ENCODE results near the gene GJD4. TPM values are rescaled to one million over a fixed set of nuclear protein-coding genes. Genes with fewer than 3 reads are reported as not detected.

Gene GJD4
- total RNA-seq (not detected), polyA plus RNA-seq (not detected)

- no peak for DNase-seq
- no peaks in the 10 kb centered on the region for H3K9me3 ChIP-seq (ENCODE audit: low read length)
- Mint-ChIP-seq H3K27me3 (peaks cover 37 to 71% of the 10 kb centered on the region in 2 donors), H3K9me3 (peaks cover 0 to 22% (median 12%) of the 10 kb centered on the region in 5 donors), H3K4me1 (peaks cover 4 to 8% (median 6%) of the 10 kb centered on the region in 3 donors), H3K27ac (no peak within 1 kb of the TSS), H3K36me3 (peaks cover 0 to 9% (median 1%) of the 10 kb centered on the region in 3 donors), H3K4me3 (no peak within 1 kb of the TSS)
- H3K36me3 ChIP-seq (ENCODE audit: insufficient read depth, low read length) = no peaks in the 10 kb centered on the region
- H3K4me3 ChIP-seq (ENCODE audit: low read length) = no peak within 1 kb of the TSS
- ChIA-PET POLR2A (no interaction called here), CTCF (no interaction called here)
- H3K4me1 ChIP-seq (ENCODE audit: insufficient read depth, low read length) = no peaks in the 10 kb centered on the region
- peaks cover 11% of the 10 kb centered on the region for H3K27me3 ChIP-seq (ENCODE audit: insufficient read depth, low read length, poor library complexity, severe bottlenecking)
- no peak within 1 kb of the TSS for H3K27ac ChIP-seq (ENCODE audit: low read depth, low read length)
These were observed at the start of gene GJD4 for GRCh38 chr10:35605191-35605590. Gene GJD4 (plus strand): TSS chr10:35605341. CDS start chr10:35605568, 227 bp downstream.

- no peaks in the 10 kb centered on the region for H3K9me3 Mint-ChIP-seq
- no peaks in the 10 kb centered on the region for H3K4me1 ChIP-seq (ENCODE audit: insufficient read depth, low read length)
- H3K27ac ChIP-seq (ENCODE audit: low read depth, low read length) = no peak overlapping the region
- no peak for DNase-seq
- peaks cover 0 to 3% (median 0%) of the 10 kb centered on the region in 3 donors for H3K4me1 Mint-ChIP-seq
- POLR2A ChIA-PET = no interaction called here
- peaks cover 16% of the 10 kb centered on the region for H3K36me3 ChIP-seq (ENCODE audit: insufficient read depth, low read length)
- H3K27me3 Mint-ChIP-seq = no peaks in the 10 kb centered on the region
- no peak overlapping the region for H3K4me3 ChIP-seq (ENCODE audit: low read length)
- H3K4me3 Mint-ChIP-seq = no peak overlapping the region
- H3K27me3 ChIP-seq (ENCODE audit: insufficient read depth, low read length, poor library complexity, severe bottlenecking) = no peaks in the 10 kb centered on the region
- H3K9me3 ChIP-seq (ENCODE audit: low read length) = no peaks in the 10 kb centered on the region
- H3K36me3 Mint-ChIP-seq = peaks cover 5 to 71% (median 20%) of the 10 kb centered on the region in 3 donors
- no peak overlapping the region for H3K27ac Mint-ChIP-seq
- CTCF ChIA-PET = interaction anchor here (1.5 kb wide), 1 partner anchor 12 kb away, joined by 4 read pairs; no protein-coding TSS in a partner anchor
These were observed 48.9 kb upstream of the GJD4 start for GRCh38 chr10:35555962-35556930.

GRCh38 chr10:35558276-35558675 lies 46.9 kb upstream of the GJD4 start:
- POLR2A ChIA-PET = no interaction called here
- CTCF ChIA-PET = no interaction called here
- H3K4me1 Mint-ChIP-seq = peaks cover 4 to 8% (median 4%) of the 10 kb centered on the region in 3 donors

GRCh38 chr10:35559416-35559815 lies 45.7 kb upstream of the GJD4 start:
- no peak overlapping the region for H3K4me3 Mint-ChIP-seq
- H3K36me3 Mint-ChIP-seq = peaks cover 0 to 61% (median 16%) of the 10 kb centered on the region in 3 donors
- Histone ChIP-seq H3K4me1 (ENCODE audit: insufficient read depth, low read length) (no peaks in the 10 kb centered on the region), H3K36me3 (ENCODE audit: insufficient read depth, low read length) (peaks cover 10% of the 10 kb centered on the region), H3K27ac (ENCODE audit: low read depth, low read length) (no peak overlapping the region), H3K4me3 (ENCODE audit: low read length) (no peak overlapping the region), H3K27me3 (ENCODE audit: insufficient read depth, low read length, poor library complexity, severe bottlenecking) (no peaks in the 10 kb centered on the region), H3K9me3 (ENCODE audit: low read length) (no peaks in the 10 kb centered on the region)
- H3K27ac Mint-ChIP-seq = peak overlapping the region in 3 of 8 donors; percentile 20 to 66 (median 20)
- DNase-seq = no peak
- H3K27me3 Mint-ChIP-seq = no peaks in the 10 kb centered on the region
- H3K9me3 Mint-ChIP-seq = no peaks in the 10 kb centered on the region
- POLR2A ChIA-PET = no interaction called here
- H3K4me1 Mint-ChIP-seq = peaks cover 4 to 9% (median 4%) of the 10 kb centered on the region in 3 donors
- CTCF ChIA-PET = no interaction called here

More at GRCh38 chr10:35558276-35558675, 46.9 kb upstream of the GJD4 start:
- Mint-ChIP-seq H3K4me3 (no peak overlapping the region), H3K27ac (peak overlapping the region in 2 of 8 donors; percentile 3 to 67), H3K36me3 (peaks cover 0 to 67% (median 17%) of the 10 kb centered on the region in 3 donors), H3K27me3 (no peaks in the 10 kb centered on the region), H3K9me3 (no peaks in the 10 kb centered on the region)
- DNase-seq = no peak
- H3K27me3 ChIP-seq (ENCODE audit: insufficient read depth, low read length, poor library complexity, severe bottlenecking) = no peaks in the 10 kb centered on the region
- H3K4me1 ChIP-seq (ENCODE audit: insufficient read depth, low read length) = no peaks in the 10 kb centered on the region
- H3K27ac ChIP-seq (ENCODE audit: low read depth, low read length) = no peak overlapping the region
- peaks cover 17% of the 10 kb centered on the region for H3K36me3 ChIP-seq (ENCODE audit: insufficient read depth, low read length)
- H3K9me3 ChIP-seq (ENCODE audit: low read length) = no peaks in the 10 kb centered on the region
- H3K4me3 ChIP-seq (ENCODE audit: low read length) = no peak overlapping the region

- peaks cover 4 to 9% (median 4%) of the 10 kb centered on the region in 3 donors for H3K4me1 Mint-ChIP-seq
- no peaks in the 10 kb centered on the region for H3K9me3 ChIP-seq (ENCODE audit: low read length)
- ChIA-PET CTCF (interaction anchor here (2.1 kb wide), 1 partner anchor 322 kb away, joined by 6 read pairs; no protein-coding TSS in a partner anchor), POLR2A (no interaction called here)
- peaks cover 5 to 61% (median 21%) of the 10 kb centered on the region in 3 donors for H3K36me3 Mint-ChIP-seq
- no peaks in the 10 kb centered on the region for H3K27me3 ChIP-seq (ENCODE audit: insufficient read depth, low read length, poor library complexity, severe bottlenecking)
- no peak overlapping the region for H3K4me3 ChIP-seq (ENCODE audit: low read length)
- DNase-seq = no peak
- peaks cover 6% of the 10 kb centered on the region for H3K36me3 ChIP-seq (ENCODE audit: insufficient read depth, low read length)
- H3K27me3 Mint-ChIP-seq = no peaks in the 10 kb centered on the region
- H3K4me3 Mint-ChIP-seq = no peak overlapping the region
- no peaks in the 10 kb centered on the region for H3K9me3 Mint-ChIP-seq
- no peak overlapping the region for H3K27ac ChIP-seq (ENCODE audit: low read depth, low read length)
- H3K27ac Mint-ChIP-seq = peak overlapping the region in 2 of 8 donors; percentile 26 to 39
- no peaks in the 10 kb centered on the region for H3K4me1 ChIP-seq (ENCODE audit: insufficient read depth, low read length)
These were observed 43.4 kb upstream of the GJD4 start for GRCh38 chr10:35561715-35562114.

GRCh38 chr10:35562427-35562826 lies 42.7 kb upstream of the GJD4 start:
- ChIA-PET POLR2A (interaction anchor here (0.6 kb wide), 1 partner anchor 290 kb away, joined by 3 read pairs; no protein-coding TSS in a partner anchor), CTCF (interaction anchor here (0.7 to 2.1 kb wide), 7 partner anchors 8 to 322 kb away, joined by 3 to 8 read pairs (median 5); no protein-coding TSS in a partner anchor)
- H3K4me3 Mint-ChIP-seq = no peak overlapping the region
- no peaks in the 10 kb centered on the region for H3K27me3 ChIP-seq (ENCODE audit: insufficient read depth, low read length, poor library complexity, severe bottlenecking)
- peaks cover 4 to 9% (median 4%) of the 10 kb centered on the region in 3 donors for H3K4me1 Mint-ChIP-seq
- DNase-seq = no peak
- no peaks in the 10 kb centered on the region for H3K9me3 ChIP-seq (ENCODE audit: low read length)
- H3K27me3 Mint-ChIP-seq = no peaks in the 10 kb centered on the region
- H3K9me3 Mint-ChIP-seq = no peaks in the 10 kb centered on the region
- no peak overlapping the region for H3K4me3 ChIP-seq (ENCODE audit: low read length)
- H3K36me3 Mint-ChIP-seq = peaks cover 5 to 65% (median 21%) of the 10 kb centered on the region in 3 donors
- H3K27ac Mint-ChIP-seq = peak overlapping the region in 1 of 8 donors; percentile 37
- no peak overlapping the region for H3K27ac ChIP-seq (ENCODE audit: low read depth, low read length)
- H3K4me1 ChIP-seq (ENCODE audit: insufficient read depth, low read length) = no peaks in the 10 kb centered on the region
- H3K36me3 ChIP-seq (ENCODE audit: insufficient read depth, low read length) = peaks cover 6% of the 10 kb centered on the region

GRCh38 chr10:35563261-35563891 lies 41.8 kb upstream of the GJD4 start:
- Histone ChIP-seq H3K27ac (ENCODE audit: low read depth, low read length) (no peak overlapping the region), H3K36me3 (ENCODE audit: insufficient read depth, low read length) (peaks cover 6% of the 10 kb centered on the region), H3K4me3 (ENCODE audit: low read length) (no peak overlapping the region), H3K9me3 (ENCODE audit: low read length) (no peaks in the 10 kb centered on the region), H3K4me1 (ENCODE audit: insufficient read depth, low read length) (no peaks in the 10 kb centered on the region), H3K27me3 (ENCODE audit: insufficient read depth, low read length, poor library complexity, severe bottlenecking) (no peaks in the 10 kb centered on the region)
- peak in 3 of 5 donors; percentile 6 to 22 (median 11) for DNase-seq
- no peak overlapping the region for H3K4me3 Mint-ChIP-seq
- H3K27ac Mint-ChIP-seq = peak overlapping the region in 3 of 8 donors; percentile 2 to 77 (median 47)
- H3K9me3 Mint-ChIP-seq = no peaks in the 10 kb centered on the region
- H3K4me1 Mint-ChIP-seq = peaks cover 2 to 9% (median 4%) of the 10 kb centered on the region in 3 donors
- H3K27me3 Mint-ChIP-seq = no peaks in the 10 kb centered on the region
- H3K36me3 Mint-ChIP-seq = peaks cover 5 to 67% (median 19%) of the 10 kb centered on the region in 3 donors
- ChIA-PET CTCF (interaction anchor here (0.7 to 2.1 kb wide), 10 partner anchors 9 to 1384 kb away, joined by 3 to 9 read pairs (median 6); no protein-coding TSS in a partner anchor), POLR2A (interaction anchor here (0.6 kb wide), 1 partner anchor 291 kb away, joined by 3 read pairs; no protein-coding TSS in a partner anchor)
